ENCODE data around the gene CCDC9B.

Gene CCDC9B

DNA sequence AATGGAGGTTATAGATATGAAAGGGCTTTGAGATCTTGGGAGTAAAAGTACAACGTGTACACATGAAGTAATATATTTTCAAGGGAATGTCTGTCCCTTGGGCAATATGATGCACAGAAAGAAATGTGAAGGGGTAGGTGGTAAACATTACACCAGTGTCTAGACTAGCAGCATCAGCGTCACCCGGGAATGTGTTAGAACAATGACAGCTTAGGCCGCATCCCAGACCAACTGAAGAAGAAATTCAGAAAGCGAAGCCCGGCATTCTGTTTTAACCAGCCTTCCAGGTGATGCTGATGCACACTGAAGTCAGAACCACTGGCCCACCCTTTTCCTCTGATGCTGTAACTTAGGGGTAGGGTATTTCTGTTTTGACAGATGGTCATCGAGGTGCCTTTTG lies 10.9 kb downstream of the CCDC9B start:
- no peak for DNase-seq (ENCODE audit: low spot score)

- no peak for DNase-seq (ENCODE audit: low spot score)
Measured at GRCh38 chr15:40328751-40329150, 12.0 kb downstream of the CCDC9B start.

- DNase-seq (ENCODE audit: low spot score): no peak
Measured at GRCh38 chr15:40328176-40328575, 12.6 kb downstream of the CCDC9B start.

GRCh38 chr15:40327457-40327856 lies 13.3 kb downstream of the CCDC9B start:
- no peak for DNase-seq (ENCODE audit: low spot score)

GRCh38 chr15:40325700-40326099 lies 15.0 kb downstream of the CCDC9B start:
- no peak for DNase-seq (ENCODE audit: low spot score)

- DNase-seq (ENCODE audit: low spot score): no peak
Measured at GRCh38 chr15:40325188-40325587, 15.6 kb downstream of the CCDC9B start.

DNA sequence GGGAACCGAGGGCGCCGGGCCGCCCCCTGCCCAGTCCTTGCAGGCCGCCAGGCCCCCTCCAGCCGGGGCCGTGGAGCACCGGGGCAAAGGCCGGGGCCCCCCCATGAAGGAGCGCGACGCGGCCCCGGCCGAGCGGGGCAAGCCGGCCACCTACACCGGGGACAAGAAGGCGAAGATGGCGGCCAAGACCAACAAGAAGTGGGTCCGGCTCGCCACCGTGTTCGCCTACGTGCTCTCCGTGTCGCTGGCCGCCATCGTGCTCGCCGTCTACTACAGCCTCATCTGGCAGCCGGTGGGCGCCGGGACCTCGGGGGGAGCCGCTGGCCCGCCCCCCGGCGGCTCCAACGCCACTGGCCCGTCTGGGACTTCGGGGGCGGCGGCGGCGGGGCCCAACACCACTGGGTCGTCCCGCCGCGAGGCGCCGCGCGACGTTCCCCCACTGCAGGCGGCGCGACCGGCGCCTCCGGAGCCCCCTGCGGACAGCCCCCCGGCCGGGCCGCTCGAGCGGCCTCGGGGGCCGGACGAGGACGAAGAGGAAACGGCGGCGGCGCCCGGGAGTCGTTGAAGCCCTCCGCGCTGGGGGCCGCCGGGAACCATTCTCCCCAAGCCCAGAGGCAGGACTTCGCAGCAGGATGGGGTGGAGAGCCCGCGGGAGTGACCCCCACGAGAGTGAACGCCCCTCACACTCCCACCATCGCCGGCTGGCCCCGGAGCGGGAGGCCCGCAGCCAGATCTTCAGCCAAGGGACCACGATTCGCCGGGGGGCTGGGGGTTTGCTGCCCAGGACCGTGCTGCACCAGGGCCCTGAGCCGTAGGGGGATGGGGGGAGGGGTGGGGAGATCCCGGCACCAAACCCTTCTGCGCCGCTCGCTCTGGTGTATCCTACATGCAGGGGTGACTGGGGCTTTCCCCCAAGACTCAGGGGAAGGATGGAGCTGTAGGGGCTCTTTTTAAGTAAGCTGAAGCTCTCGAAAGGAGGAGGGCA lies 16.5 kb downstream of the CCDC9B start:
- no peak for DNase-seq (ENCODE audit: low spot score)

DNA sequence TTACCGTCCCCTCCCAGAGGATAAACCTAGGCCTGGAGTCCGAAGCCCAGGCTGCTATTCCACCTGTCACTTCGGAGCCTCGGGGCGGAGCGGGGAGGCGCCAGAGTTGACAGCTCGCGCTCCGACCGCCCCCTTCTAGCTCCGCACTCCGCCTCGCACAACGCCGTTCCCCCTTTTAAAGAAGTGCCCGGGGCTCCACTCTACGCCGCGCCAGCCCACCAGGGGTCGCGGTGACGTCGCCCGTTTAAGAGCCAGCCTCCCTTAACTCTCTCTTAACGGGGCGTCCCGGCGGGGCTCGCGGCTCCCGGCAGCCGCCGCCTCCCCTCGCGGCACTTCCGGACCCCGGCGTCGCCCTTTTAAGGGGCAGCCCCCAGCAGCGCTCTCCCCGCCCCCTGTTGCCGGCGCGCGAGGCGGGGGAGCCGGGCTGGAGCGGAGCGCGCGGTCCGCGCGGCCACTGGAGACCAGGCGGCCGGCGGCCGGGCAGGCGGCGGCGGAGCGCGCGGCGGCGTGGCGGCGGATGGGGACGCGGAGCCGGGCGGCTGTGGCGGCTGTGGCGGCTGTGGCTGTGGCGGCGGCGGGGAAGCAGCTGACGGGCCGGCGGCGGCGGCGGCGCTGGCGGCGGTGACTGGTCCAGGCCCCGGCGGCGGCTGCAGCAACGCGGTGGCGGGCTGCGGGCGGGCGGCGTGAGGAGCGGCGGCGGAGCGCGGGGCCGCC lies 17.3 kb downstream of the CCDC9B start, which contains the start of gene INAFM2:
TSS of gene INAFM2 (plus strand) at position 454 of the 714 bp plus-strand sequence. CDS start 364 bp downstream, outside the sequence.
- peak; percentile 91 for DNase-seq (ENCODE audit: low spot score)

- DNase-seq (ENCODE audit: low spot score): no peak
Measured at GRCh38 chr15:40322531-40323238, 18.1 kb downstream of the CCDC9B start.

DNA sequence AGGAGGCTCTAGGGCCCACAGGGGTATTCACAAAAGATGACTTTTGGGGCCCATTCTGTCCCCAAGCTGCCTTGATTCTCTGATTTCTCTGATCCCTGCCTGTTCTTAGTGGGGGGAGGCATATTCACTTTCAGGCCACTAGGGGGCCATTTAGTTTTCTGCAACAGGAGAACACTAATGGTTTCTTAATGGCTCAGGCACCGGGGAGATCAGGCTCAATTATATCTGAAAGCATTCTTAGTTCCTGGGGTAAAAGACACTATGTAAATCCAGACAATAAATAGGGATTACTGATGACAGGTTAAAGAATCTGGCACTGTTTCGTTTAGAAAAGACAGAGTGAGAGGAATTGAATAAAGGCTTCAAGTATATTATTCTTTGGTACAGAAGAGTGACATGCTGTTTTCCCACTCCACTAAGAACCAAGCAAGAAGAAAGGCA lies 19.8 kb downstream of the CCDC9B start:
- peak; percentile 80 for DNase-seq (ENCODE audit: low spot score)

GRCh38 chr15:40320409-40320808 lies 20.3 kb downstream of the CCDC9B start:
- DNase-seq (ENCODE audit: low spot score): no peak

- no peak for DNase-seq (ENCODE audit: low spot score)
Measured at GRCh38 chr15:40317580-40317979, 23.2 kb downstream of the CCDC9B start.

- no peak for DNase-seq (ENCODE audit: low spot score)
Measured at GRCh38 chr15:40316931-40317330, 23.8 kb downstream of the CCDC9B start.

DNA sequence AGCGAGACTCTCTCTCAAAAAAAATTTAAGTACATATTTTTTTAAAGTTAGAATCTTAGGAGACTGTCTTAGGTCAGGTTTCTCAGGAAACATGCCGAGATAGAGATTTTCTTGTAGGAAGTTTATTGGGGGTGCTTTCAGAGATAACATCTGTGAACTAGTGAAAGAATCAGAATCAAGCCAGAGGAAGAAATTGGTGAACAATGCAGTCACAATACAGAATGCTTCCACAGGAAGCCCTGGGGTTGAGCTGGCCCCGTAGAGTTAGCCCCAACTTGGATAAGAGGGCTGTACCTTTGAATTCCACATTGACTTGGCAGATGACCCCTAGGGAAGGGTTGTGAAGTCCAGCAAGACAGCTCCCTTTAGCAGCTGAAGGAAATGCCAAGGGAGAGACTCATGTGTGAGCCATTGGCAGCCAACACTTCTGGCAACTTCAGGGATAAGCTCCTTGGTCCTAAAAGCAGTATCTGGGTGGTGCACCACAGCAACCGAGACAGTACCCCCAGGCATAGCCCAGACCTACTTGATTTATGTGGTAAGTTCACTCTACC lies 25.9 kb downstream of the CCDC9B start:
- no peak for DNase-seq (ENCODE audit: low spot score)

GRCh38 chr15:40313531-40314398 lies 27.0 kb downstream of the CCDC9B start:
- DNase-seq (ENCODE audit: low spot score): peak; percentile 61

DNA sequence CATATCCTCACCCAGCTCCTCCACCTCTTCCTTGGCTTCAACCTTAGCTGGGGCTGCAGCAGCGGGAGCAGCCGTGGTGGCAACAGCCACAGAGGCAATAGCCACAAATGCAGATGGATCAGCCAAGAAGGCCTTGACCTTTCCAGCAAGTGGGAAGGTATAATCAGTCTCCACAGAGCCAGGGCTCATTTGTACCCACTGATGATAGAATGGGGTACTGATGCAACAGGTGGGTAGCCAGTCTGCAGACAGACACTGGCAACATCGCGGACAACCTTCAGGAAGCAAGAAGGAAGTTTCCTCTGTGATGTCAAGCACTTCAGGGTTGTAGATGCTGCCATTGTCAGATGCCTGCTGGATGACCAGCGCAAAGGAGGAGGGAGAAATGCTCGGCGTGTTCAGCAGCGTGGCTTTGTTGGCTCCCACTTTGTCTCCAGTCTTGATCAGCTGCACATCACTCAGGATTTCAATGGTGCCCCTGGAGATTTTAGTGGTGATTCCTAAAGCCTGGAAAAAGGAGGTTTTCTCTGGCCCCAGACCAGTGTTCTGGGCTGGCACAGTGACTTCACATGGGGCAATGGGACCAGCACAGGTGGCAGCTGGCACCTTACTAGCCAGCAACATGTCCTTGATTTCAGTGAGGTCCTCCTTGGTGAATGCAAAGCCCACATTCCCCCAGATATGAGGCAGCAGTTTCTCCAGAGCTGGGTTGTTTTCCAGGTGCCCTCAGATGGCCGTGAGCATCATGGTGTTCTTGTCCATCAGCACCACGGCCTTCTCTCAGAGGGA lies 28.2 kb downstream of the CCDC9B start:
- no peak for DNase-seq (ENCODE audit: low spot score)

DNA sequence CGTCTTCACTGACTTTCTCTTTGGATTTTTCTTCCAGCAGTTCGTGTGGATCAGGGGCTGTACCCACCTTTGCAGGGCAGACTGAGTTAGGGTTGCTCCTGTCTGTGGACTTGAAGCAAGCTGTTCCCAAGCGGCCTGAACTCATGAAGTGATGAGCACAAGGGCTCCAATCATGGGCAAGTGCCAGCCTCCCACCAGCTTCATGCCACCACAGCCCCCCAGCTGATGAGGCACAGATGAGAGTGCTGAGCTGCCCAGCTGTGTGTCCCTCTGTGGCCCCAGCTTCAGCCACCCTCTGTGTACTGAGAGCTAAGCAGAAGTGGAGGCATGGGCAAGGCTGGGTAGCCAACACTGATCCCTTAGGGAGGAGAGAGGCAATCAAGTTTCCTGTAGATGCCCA lies 29.7 kb downstream of the CCDC9B start:
- DNase-seq (ENCODE audit: low spot score): no peak

- DNase-seq (ENCODE audit: low spot score): peak; percentile 67
Measured at GRCh38 chr15:40310001-40310959, 30.5 kb downstream of the CCDC9B start.

DNA sequence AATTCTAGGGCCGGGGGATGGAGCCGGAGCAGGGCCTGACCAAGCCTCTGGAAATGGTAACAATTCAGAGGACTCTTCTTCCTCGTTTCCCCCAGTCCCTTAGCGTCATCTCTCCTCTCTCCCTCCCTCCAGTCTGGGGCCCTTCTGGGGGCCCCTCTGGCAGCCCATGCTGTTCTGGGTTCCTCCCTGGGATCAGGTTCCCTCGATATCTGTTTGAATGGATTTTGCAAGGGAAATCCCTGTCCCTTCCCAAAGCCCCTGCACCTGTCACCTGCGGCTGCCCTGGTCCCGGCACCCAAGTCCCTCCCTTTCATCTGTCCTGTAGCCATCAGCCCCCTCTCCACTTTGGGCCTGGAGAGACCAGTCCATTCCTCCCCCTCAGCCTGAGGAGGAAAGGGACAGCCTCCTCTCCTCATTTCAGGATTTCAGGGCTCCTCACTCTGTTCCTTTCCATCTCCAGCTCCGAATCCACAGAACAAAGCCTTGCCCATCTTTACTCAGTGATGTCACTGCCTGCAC lies 31.3 kb downstream of the CCDC9B start:
- DNase-seq (ENCODE audit: low spot score): no peak
